Fibroblast of mammary gland (primary cell): ENCODE measurements around the gene IRAK2.

Experiments used
- DNase-seq: peaks from one replicate; pipeline ENCODE4 v3.0.0-alpha.2; 2010; ENCODE audit warnings: low read depth
- H3K4me3 ChIP-seq: 2 replicates; pipeline ENCODE4 v1.5.1; 2011; ENCODE audit warnings: low read depth, mild to moderate bottlenecking, low read length, moderate library complexity; ENCODE audit not compliant: control insufficient read depth
- CTCF ChIP-seq: conservative IDR thresholded peaks from 2 replicates; pipeline ENCODE4 v1.5.1; 2011; ENCODE audit warnings: low read depth, low read length, inconsistent platforms; ENCODE audit not compliant: control insufficient read depth, insufficient read depth

IRAK2 gene

DNA sequence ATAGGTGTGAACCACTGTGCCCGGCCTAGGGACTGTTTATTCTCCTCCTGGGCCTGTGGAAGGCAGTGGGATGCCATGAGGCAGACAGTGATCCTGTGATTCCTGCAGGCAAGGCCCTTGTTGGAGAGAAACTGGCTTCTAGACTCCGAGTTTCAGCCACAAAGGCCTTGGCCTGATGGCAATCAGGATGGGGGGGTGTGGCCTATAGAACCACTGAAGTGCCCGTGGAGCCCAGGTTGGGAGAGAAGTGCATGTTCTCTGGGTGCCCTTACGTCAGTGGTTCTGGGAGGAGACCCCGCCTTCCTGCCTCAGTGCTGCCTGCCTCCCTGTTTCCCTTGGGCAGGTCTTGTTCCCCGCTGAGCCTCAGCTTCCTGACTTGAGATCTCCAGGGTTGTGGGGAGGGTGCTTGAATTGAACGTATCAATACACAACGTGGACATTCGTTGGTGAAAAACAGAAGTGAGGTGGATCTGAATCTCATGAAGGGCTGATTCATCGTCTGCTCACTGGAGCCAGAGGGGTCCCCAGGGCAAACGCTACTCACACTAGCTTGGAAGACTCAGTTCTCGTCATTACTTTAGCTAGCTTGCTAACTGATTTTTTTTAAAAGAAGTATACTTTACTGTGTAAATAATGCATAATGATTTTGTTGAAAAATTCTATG is 31.8 kb downstream of the IRAK2 start:
- TF ChIP-seq CTCF = no peak
- DNase-seq = peak; percentile 98
- no peak overlapping the region for H3K4me3 ChIP-seq

- DNase-seq = no peak
- H3K4me3 ChIP-seq = no peak overlapping the region
- no peak for TF ChIP-seq CTCF
Observed at GRCh38 chr3:10198226-10198625, 33.5 kb downstream of the IRAK2 start.

- peak; percentile 69 for DNase-seq
- TF ChIP-seq CTCF = no peak
- H3K4me3 ChIP-seq = no peak overlapping the region
Observed at GRCh38 chr3:10198761-10199649, 34.3 kb downstream of the IRAK2 start.

DNA sequence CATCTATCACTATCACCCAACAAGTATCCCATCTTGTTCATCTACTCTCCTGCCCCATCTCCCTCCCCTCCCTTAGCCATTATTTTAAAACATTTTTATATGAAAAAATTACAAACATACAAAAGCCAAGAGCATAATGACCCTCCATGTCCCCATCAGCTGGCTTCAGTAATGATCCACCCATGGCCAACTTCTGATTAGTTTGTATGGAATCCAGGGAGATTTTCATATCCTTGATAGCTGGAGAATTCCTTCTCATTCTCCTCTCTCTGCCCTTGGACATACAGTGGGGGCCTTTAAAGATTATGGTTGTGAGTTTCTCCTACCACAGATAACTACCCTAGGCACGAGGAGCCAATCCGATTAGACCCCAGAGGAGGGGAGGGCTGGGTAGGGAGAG is 40.2 kb downstream of the IRAK2 start:
- no peak for DNase-seq
- TF ChIP-seq CTCF = no peak
- H3K4me3 ChIP-seq = no peak overlapping the region

GRCh38 chr3:10205451-10206165 is 40.9 kb downstream of the IRAK2 start:
- no peak overlapping the region for H3K4me3 ChIP-seq
- TF ChIP-seq CTCF = no peak
- DNase-seq = peak; percentile 97

GRCh38 chr3:10206166-10206511 is 41.4 kb downstream of the IRAK2 start:
- H3K4me3 ChIP-seq = no peak overlapping the region
- no peak for TF ChIP-seq CTCF
- DNase-seq = no peak
